Measurements from ENCODE around the gene LETMD1. TPM values are rescaled to one million over a fixed set of nuclear protein-coding genes. Genes with fewer than 3 reads are reported as not detected.

Gene LETMD1
- total and polyA plus RNA-seq, 2 of the 13 experiments (the other 11 are each of a cell fraction or from before 2014, with no cell fraction given), result 43.3 to 87.7 TPM

GRCh38 chr12:51047655-51048540 lies at the start of gene LETMD1 (continued):
- TF ChIP-seq THAP11 (CRISPR knock-in tag; IDR thresholded peaks at IDR 0.05) (peak; percentile 89), ATF1 (CRISPR knock-in tag; IDR thresholded peaks at IDR 0.05) (peak; percentile 76), ZNF274 (CRISPR knock-in tag; IDR thresholded peaks at IDR 0.05) (no peak), MEIS1 (CRISPR knock-in tag; IDR thresholded peaks at IDR 0.05; ENCODE audit: borderline replicate concordance) (no peak), ZBTB2 (CRISPR knock-in tag; IDR thresholded peaks at IDR 0.05; ENCODE audit: low read depth) (no peak), ZMAT3 (CRISPR knock-in tag; conservative IDR thresholded peaks at IDR 0.05) (peak; percentile 96), KLF11 (CRISPR knock-in tag; IDR thresholded peaks at IDR 0.05) (no peak; the same call in 1 of the 2 replicates), HDAC1 (CRISPR knock-in tag; IDR thresholded peaks at IDR 0.05) (peak; percentile 75), KLF6 (CRISPR knock-in tag; IDR thresholded peaks at IDR 0.05) (peak; percentile 85), AFF4 (CRISPR knock-in tag; IDR thresholded peaks at IDR 0.05) (0 out of 2 replicates have a peak, but pooled peaks have one; percentile 41), MED8 (CRISPR knock-in tag; IDR thresholded peaks at IDR 0.05; ENCODE audit: insufficient replicate concordance) (peak; percentile 56), LBX2 (CRISPR knock-in tag; IDR thresholded peaks at IDR 0.05; ENCODE audit: borderline replicate concordance) (no peak), ZNF331 (CRISPR knock-in tag; IDR thresholded peaks at IDR 0.05) (peak; percentile 61; the same call in 1 of the 2 replicates), GLMP (CRISPR knock-in tag; IDR thresholded peaks at IDR 0.05; ENCODE audit: borderline replicate concordance) (no peak), ZNF660 (CRISPR knock-in tag; IDR thresholded peaks at IDR 0.05; ENCODE audit: borderline replicate concordance, low read depth) (no peak), PCBP2 (optimal IDR thresholded peaks at IDR 0.05; ENCODE audit: low read depth, low read length, poor library complexity, severe bottlenecking) (no peak)
